HEK293 (cell line): ENCODE results near the gene EEF1AKMT3.

Source experiments
- CTCF ChIA-PET: fragments of 350-600 bp; formaldehyde crosslinking; extraction: SDS; loops from one replicate; lab custom pipeline; 2021; ENCODE audit warnings: antibody characterized with exemption; lab: Yijun Ruan, JAX
- POLR2A ChIA-PET: fragments of 300-600 bp; formaldehyde crosslinking; extraction: SDS; loops from one replicate; lab custom pipeline; 2020; ENCODE audit warnings: antibody characterized with exemption, inconsistent platforms; lab: Yijun Ruan, JAX
- H3K27ac ChIP-seq: fragments of 200-500 bp; sonication (Bioruptor generic); 2 replicates; pipeline ENCODE4 v1.5.1; 2014; ENCODE audit warnings: low read depth, low read length, control low read depth, inconsistent platforms; ENCODE audit errors: extremely low read depth
- H3K36me3 ChIP-seq, 2 experiments: fragments of 200-500 bp in 1 of 2; sonication (Bioruptor generic) in 1 of 2; 1 replicate in 1 of 2; 2 replicates in 1 of 2; pipeline ENCODE4 v1.5.1; 2014 to 2017; ENCODE audit warnings: inconsistent platforms in 2 of 2, low read length in 2 of 2; ENCODE audit not compliant: control insufficient read depth in 2 of 2, insufficient read depth in 1 of 2
- H3K4me1 ChIP-seq: fragments of 200-500 bp; sonication (Bioruptor generic); 2 replicates; pipeline ENCODE4 v1.5.1; 2014; ENCODE audit warnings: mild to moderate bottlenecking, low read length, inconsistent platforms; ENCODE audit not compliant: control insufficient read depth, insufficient read depth
- H3K4me3 ChIP-seq: 2 replicates; pipeline ENCODE4 v1.5.1; 2011; ENCODE audit warnings: low read depth, mild to moderate bottlenecking, control low read depth, low read length, moderate library complexity
- H3K9me3 ChIP-seq: fragments of 200-500 bp; sonication (Bioruptor generic); 2 replicates; pipeline ENCODE4 v1.5.1; 2014; ENCODE audit warnings: low read depth, low read length, inconsistent platforms; ENCODE audit not compliant: control insufficient read depth, insufficient read depth
- EGR2 ChIP-seq: fragments of 450-650 bp; formaldehyde crosslinking; IDR thresholded peaks from 2 replicates; pipeline ENCODE4 v1.5.1; 2016; ENCODE audit warnings: low read depth, missing biosample characterization, missing genetic modification characterization
- GLI4 ChIP-seq: fragments of 450-650 bp; formaldehyde crosslinking; IDR thresholded peaks from 2 replicates; pipeline ENCODE4 v1.5.1; 2016; ENCODE audit warnings: missing biosample characterization, missing genetic modification characterization
- KLF1 ChIP-seq: fragments of 450-650 bp; formaldehyde crosslinking; IDR thresholded peaks from 2 replicates; pipeline ENCODE4 v1.5.1; 2016; ENCODE audit warnings: missing biosample characterization, missing genetic modification characterization
- SP2 ChIP-seq: fragments of 450-650 bp; formaldehyde crosslinking; IDR thresholded peaks from 2 replicates; pipeline ENCODE4 v1.5.1; 2016; ENCODE audit warnings: missing biosample characterization, missing genetic modification characterization
- YY2 ChIP-seq: fragments of 450-650 bp; formaldehyde crosslinking; IDR thresholded peaks from 2 replicates; pipeline ENCODE4 v1.5.1; 2016; ENCODE audit warnings: missing biosample characterization, missing genetic modification characterization
- ZBTB17 ChIP-seq: fragments of 450-650 bp; formaldehyde crosslinking; IDR thresholded peaks from 2 replicates; pipeline ENCODE4 v1.5.1; 2016; ENCODE audit warnings: missing biosample characterization, missing genetic modification characterization
- ZNF133 ChIP-seq: fragments of 450-650 bp; formaldehyde crosslinking; IDR thresholded peaks from 2 replicates; pipeline ENCODE4 v1.5.1; 2016; ENCODE audit warnings: missing biosample characterization, missing genetic modification characterization
- ZNF175 ChIP-seq: fragments of 450-650 bp; formaldehyde crosslinking; IDR thresholded peaks from 2 replicates; pipeline ENCODE4 v1.5.1; 2016; ENCODE audit warnings: missing biosample characterization, missing genetic modification characterization
- ZNF302 ChIP-seq: fragments of 450-650 bp; formaldehyde crosslinking; IDR thresholded peaks from 2 replicates; pipeline ENCODE4 v1.5.1; 2016; ENCODE audit warnings: missing biosample characterization, missing genetic modification characterization, low read depth
- ZNF555 ChIP-seq: fragments of 450-650 bp; formaldehyde crosslinking; conservative IDR thresholded peaks from 2 replicates; pipeline ENCODE4 v1.5.1; 2017; ENCODE audit warnings: missing biosample characterization, mild to moderate bottlenecking, missing genetic modification characterization, inconsistent platforms
- ZNF560 ChIP-seq: fragments of 450-650 bp; formaldehyde crosslinking; IDR thresholded peaks from 2 replicates; pipeline ENCODE4 v1.5.1; 2017; ENCODE audit warnings: missing biosample characterization, missing genetic modification characterization, borderline replicate concordance
- ZNF768 ChIP-seq: fragments of 450-650 bp; formaldehyde crosslinking; IDR thresholded peaks from 2 replicates; pipeline ENCODE4 v1.5.1; 2018; ENCODE audit warnings: missing biosample characterization, mild to moderate bottlenecking, missing genetic modification characterization
- TF ChIP-seq, protein P1 (sequence below): fragments of 450-650 bp; IDR thresholded peaks from 2 replicates; pipeline ENCODE4 v1.5.1; 2018; ENCODE audit warnings: missing biosample characterization, missing genetic modification characterization
- TF ChIP-seq, protein P2 (sequence below): fragments of 450-650 bp; formaldehyde crosslinking; IDR thresholded peaks from 2 replicates; pipeline ENCODE4 v1.5.1; 2016; ENCODE audit warnings: missing biosample characterization, missing genetic modification characterization, low read depth
- TF ChIP-seq, protein P3 (sequence below): fragments of 450-650 bp; formaldehyde crosslinking; IDR thresholded peaks from 2 replicates; pipeline ENCODE4 v1.5.1; 2016; ENCODE audit warnings: missing biosample characterization, missing genetic modification characterization
- TF ChIP-seq, protein P4 (sequence below): fragments of 450-650 bp; formaldehyde crosslinking; IDR thresholded peaks from 2 replicates; pipeline ENCODE4 v1.5.1; 2016; ENCODE audit warnings: missing biosample characterization, missing genetic modification characterization
- TF ChIP-seq, protein P5 (sequence below): fragments of 450-650 bp; formaldehyde crosslinking; IDR thresholded peaks from 2 replicates; pipeline ENCODE4 v1.5.1; 2016; ENCODE audit warnings: missing biosample characterization, missing genetic modification characterization

EEF1AKMT3 gene

DNA sequence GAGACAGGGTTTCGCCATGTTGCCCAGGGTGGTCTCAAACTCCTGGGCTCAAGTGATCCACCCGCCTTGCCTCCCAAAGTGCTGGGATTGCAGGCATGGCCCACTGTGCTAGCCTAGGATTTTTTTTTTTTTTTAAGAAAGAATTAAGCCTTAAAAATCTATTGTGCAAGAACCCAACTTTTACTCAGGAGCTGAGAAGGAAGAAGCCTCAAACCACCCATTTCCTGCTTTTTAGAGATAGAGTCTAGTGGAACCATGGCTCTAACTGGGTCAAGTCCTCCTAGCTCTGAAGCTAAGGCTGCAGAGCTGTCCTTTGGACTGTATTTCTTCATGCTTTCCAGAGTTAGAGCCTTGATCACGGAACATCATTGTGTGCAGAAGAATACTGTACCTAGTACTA lies 8.8 kb downstream of the EEF1AKMT3 start (continued):
- TF ChIP-seq, protein P1, sequence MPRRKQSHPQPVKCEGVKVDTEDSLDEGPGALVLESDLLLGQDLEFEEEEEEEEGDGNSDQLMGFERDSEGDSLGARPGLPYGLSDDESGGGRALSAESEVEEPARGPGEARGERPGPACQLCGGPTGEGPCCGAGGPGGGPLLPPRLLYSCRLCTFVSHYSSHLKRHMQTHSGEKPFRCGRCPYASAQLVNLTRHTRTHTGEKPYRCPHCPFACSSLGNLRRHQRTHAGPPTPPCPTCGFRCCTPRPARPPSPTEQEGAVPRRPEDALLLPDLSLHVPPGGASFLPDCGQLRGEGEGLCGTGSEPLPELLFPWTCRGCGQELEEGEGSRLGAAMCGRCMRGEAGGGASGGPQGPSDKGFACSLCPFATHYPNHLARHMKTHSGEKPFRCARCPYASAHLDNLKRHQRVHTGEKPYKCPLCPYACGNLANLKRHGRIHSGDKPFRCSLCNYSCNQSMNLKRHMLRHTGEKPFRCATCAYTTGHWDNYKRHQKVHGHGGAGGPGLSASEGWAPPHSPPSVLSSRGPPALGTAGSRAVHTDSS: no peak
- TF ChIP-seq, protein P2, sequence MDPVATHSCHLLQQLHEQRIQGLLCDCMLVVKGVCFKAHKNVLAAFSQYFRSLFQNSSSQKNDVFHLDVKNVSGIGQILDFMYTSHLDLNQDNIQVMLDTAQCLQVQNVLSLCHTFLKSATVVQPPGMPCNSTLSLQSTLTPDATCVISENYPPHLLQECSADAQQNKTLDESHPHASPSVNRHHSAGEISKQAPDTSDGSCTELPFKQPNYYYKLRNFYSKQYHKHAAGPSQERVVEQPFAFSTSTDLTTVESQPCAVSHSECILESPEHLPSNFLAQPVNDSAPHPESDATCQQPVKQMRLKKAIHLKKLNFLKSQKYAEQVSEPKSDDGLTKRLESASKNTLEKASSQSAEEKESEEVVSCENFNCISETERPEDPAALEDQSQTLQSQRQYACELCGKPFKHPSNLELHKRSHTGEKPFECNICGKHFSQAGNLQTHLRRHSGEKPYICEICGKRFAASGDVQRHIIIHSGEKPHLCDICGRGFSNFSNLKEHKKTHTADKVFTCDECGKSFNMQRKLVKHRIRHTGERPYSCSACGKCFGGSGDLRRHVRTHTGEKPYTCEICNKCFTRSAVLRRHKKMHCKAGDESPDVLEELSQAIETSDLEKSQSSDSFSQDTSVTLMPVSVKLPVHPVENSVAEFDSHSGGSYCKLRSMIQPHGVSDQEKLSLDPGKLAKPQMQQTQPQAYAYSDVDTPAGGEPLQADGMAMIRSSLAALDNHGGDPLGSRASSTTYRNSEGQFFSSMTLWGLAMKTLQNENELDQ: no peak
- TF ChIP-seq ZNF555 (tag by site-specific recombination): no peak

DNA sequence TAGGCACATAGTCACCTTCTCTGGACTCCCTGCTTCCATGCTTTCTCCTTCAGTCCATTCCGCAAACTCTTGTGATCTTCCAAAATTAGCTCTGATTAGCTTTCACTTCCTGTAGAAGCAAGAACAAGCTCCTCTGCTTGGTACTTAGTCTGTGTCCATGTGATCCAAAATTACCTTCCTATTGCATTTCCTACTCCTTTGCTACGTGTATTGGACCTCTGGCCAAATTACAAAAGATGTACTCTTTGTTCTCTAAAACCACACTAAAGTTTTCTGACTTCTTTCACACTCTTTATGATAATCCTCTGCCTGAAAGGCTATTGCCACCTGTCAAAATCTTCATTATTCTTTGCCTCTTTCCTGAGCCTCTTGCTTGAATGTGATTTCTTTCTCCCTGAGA lies 9.4 kb downstream of the EEF1AKMT3 start:
- CTCF ChIA-PET: interaction anchor here (0.5 to 2.9 kb wide), 6 partner anchors 11 to 1137 kb away, joined by 3 to 19 read pairs (median 4); no protein-coding TSS in a partner anchor
- Histone ChIP-seq H3K4me1 (no peaks in the 10 kb centered on the region), H3K9me3 (no peaks in the 10 kb centered on the region), H3K36me3 (peaks cover 27 to 43% of the 10 kb centered on the region in 2 experiments), H3K4me3 (no peak overlapping the region), H3K27ac (no peak overlapping the region)
- no peak for TF ChIP-seq ZNF175 (tag by site-specific recombination)
- no peak for TF ChIP-seq GLI4
- TF ChIP-seq ZNF133 (tag by site-specific recombination): peak; percentile 94
- POLR2A ChIA-PET: interaction anchor here (0.8 to 0.9 kb wide), 2 partner anchors 10 to 16 kb away, joined by 3 to 6 read pairs; partner anchors contain the start of genes EEF1AKMT3 and METTL1

DNA sequence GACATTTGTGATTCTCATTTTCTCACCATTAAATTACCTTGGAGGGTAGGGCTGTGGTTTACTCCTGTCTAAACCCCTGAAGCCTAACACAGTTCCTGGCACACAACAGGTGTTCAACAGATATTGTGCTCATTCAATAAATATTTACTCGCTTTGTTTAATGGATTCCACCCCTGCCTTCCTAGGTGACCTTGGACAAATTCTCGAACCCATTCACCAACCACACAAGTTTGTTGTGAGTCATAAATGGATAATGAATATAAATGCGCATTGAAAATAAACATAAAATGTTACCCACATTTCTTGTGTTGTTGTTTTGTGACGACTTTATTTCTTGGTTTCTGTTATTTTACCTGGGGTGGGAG lies 9.8 kb downstream of the EEF1AKMT3 start:
- Histone ChIP-seq H3K27ac (no peak overlapping the region), H3K4me3 (no peak overlapping the region; the same call in 1 of the 2 replicates), H3K4me1 (no peaks in the 10 kb centered on the region), H3K36me3 (peaks cover 32 to 46% of the 10 kb centered on the region in 2 experiments), H3K9me3 (no peaks in the 10 kb centered on the region)
- 0 out of 2 replicates have a peak, but pooled peaks have one; percentile 22 for TF ChIP-seq ZNF768 (tag by site-specific recombination)
- TF ChIP-seq KLF1 (tag by site-specific recombination): no peak
- CTCF ChIA-PET: interaction anchor here (1.0 to 2.9 kb wide), 11 partner anchors 8 to 64 kb away, joined by 3 to 19 read pairs (median 7); partner anchors contain the start of gene CTDSP2
- POLR2A ChIA-PET: interaction anchor here (1.3 to 1.7 kb wide), 4 partner anchors 10 to 37 kb away, joined by 3 to 14 read pairs (median 6); partner anchors contain the start of genes CDK4, EEF1AKMT3, METTL1 and TSPAN31

DNA sequence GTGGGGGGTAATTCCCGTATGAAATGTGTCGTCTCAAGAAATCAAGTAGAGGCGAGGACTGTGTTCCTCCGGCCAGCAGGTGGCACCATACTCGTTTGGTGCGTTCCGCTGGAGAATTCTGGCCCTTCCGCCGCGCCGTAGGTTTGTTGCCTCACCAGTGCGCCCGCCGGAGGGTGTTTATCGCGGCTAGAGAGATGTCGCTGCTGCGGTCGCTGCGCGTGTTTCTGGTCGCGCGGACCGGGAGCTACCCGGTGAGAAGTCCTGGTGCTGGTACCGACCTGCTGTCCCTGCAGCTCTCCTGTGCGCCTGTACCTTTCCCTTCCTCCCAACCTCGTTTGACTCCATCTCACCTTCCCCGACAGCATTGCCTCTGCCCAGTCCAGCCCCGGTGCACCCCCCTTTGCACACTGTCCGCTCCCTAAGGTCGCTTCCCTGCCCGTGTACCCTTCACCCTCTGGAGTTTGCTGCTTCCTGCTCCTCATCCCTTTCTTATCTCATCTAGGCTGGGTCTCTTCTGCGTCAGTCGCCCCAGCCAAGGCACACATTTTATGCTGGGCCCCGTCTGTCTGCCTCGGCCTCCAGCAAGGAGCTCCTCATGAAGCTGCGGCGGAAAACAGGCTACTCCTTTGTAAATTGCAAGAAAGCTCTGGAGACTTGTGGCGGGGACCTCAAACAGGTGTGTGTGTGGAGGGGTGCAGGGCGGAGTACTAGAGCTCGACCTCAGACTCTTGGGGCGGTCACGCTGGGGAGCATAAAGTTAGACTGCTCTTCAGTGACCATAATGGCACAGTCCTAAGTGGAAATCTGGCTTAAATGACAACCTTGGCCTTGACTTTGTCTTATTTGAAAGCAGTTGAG lies 10.4 kb downstream of the EEF1AKMT3 start, which contains the start of gene TSFM:
Gene TSFM (plus strand): TSS at position 180 of the 858 bp plus-strand sequence. CDS start 15 bp downstream, at position 195.
- H3K4me1 ChIP-seq: no peaks in the 10 kb centered on the region
- CTCF ChIA-PET: interaction anchor here (0.6 to 2.8 kb wide), 21 partner anchors 9 to 111 kb away, joined by 3 to 19 read pairs (median 4); partner anchors contain the start of genes AVIL, CTDSP2, CYP27B1 and EEF1AKMT3
- POLR2A ChIA-PET: interaction anchor here (1.0 to 1.7 kb wide), 5 partner anchors 11 to 38 kb away, joined by 3 to 14 read pairs (median 5); partner anchors contain the start of genes CDK4, EEF1AKMT3, METTL1 and TSPAN31
- peaks cover 38 to 49% of the 10 kb centered on the region in 2 experiments for H3K36me3 ChIP-seq
- peak within 1 kb of the TSS; percentile 58 for H3K4me3 ChIP-seq
- H3K27ac ChIP-seq: peak within 1 kb of the TSS; percentile 11; the same call in 1 of the 2 replicates
- no peaks in the 10 kb centered on the region for H3K9me3 ChIP-seq
- TF ChIP-seq ZNF560 (no peak), YY2 (tag by site-specific recombination) (peak; percentile 67), SP2 (tag by site-specific recombination) (peak; percentile 30; the same call in 1 of the 2 replicates), EGR2 (tag by site-specific recombination) (no peak), ZBTB17 (tag by site-specific recombination) (peak; percentile 73), ZNF302 (tag by site-specific recombination) (no peak), ZNF555 (tag by site-specific recombination) (no peak)
- TF ChIP-seq, protein P3, sequence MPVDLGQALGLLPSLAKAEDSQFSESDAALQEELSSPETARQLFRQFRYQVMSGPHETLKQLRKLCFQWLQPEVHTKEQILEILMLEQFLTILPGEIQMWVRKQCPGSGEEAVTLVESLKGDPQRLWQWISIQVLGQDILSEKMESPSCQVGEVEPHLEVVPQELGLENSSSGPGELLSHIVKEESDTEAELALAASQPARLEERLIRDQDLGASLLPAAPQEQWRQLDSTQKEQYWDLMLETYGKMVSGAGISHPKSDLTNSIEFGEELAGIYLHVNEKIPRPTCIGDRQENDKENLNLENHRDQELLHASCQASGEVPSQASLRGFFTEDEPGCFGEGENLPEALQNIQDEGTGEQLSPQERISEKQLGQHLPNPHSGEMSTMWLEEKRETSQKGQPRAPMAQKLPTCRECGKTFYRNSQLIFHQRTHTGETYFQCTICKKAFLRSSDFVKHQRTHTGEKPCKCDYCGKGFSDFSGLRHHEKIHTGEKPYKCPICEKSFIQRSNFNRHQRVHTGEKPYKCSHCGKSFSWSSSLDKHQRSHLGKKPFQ (tag by site-specific recombination): no peak
- TF ChIP-seq, protein P4, sequence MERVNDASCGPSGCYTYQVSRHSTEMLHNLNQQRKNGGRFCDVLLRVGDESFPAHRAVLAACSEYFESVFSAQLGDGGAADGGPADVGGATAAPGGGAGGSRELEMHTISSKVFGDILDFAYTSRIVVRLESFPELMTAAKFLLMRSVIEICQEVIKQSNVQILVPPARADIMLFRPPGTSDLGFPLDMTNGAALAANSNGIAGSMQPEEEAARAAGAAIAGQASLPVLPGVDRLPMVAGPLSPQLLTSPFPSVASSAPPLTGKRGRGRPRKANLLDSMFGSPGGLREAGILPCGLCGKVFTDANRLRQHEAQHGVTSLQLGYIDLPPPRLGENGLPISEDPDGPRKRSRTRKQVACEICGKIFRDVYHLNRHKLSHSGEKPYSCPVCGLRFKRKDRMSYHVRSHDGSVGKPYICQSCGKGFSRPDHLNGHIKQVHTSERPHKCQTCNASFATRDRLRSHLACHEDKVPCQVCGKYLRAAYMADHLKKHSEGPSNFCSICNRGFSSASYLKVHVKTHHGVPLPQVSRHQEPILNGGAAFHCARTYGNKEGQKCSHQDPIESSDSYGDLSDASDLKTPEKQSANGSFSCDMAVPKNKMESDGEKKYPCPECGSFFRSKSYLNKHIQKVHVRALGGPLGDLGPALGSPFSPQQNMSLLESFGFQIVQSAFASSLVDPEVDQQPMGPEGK (tag by site-specific recombination): peak; percentile 65
- TF ChIP-seq, protein P5, sequence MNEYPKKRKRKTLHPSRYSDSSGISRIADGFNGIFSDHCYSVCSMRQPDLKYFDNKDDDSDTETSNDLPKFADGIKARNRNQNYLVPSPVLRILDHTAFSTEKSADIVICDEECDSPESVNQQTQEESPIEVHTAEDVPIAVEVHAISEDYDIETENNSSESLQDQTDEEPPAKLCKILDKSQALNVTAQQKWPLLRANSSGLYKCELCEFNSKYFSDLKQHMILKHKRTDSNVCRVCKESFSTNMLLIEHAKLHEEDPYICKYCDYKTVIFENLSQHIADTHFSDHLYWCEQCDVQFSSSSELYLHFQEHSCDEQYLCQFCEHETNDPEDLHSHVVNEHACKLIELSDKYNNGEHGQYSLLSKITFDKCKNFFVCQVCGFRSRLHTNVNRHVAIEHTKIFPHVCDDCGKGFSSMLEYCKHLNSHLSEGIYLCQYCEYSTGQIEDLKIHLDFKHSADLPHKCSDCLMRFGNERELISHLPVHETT: peak; percentile 97
